ENCODE results near the gene CERS6. TPM values are rescaled to one million over a fixed set of nuclear protein-coding genes. Genes with fewer than 3 reads are reported as not detected.

Gene CERS6
- total RNA-seq, 1 donor from 2014 or later: 30.8 TPM

GRCh38 chr2:168639018-168639417 is 182.9 kb downstream of the CERS6 start:
- Histone ChIP-seq H3K9ac (ENCODE audit: low read depth in 1 of 3, low read length in 3 of 3) (no peak overlapping the region), H3K27ac (ENCODE audit: low read depth, low read length) (no peak overlapping the region), H3K4me3 (ENCODE audit: low read length in 3 of 3) (no peak overlapping the region), H3K4me1 (ENCODE audit: control insufficient read depth in 3 of 3, insufficient read depth in 3 of 3, low read length in 3 of 3) (peaks cover 13 to 20% (median 19%) of the 10 kb centered on the region in 3 donors), H3K36me3 (ENCODE audit: control insufficient read depth in 3 of 3, insufficient read depth in 3 of 3, low read length in 3 of 3) (no peaks in the 10 kb centered on the region), H3K9me3 (ENCODE audit: control insufficient read depth in 3 of 3, low read length in 3 of 3) (peaks cover 0 to 1% (median 0%) of the 10 kb centered on the region in 3 donors), H3K27me3 (ENCODE audit: control insufficient read depth in 3 of 3, insufficient read depth in 3 of 3, low read length in 3 of 3) (no peaks in the 10 kb centered on the region)

GRCh38 chr2:168639441-168639898 is 183.4 kb downstream of the CERS6 start:
- Histone ChIP-seq H3K27ac (ENCODE audit: low read depth, low read length) (peak overlapping the region; percentile 17), H3K36me3 (ENCODE audit: control insufficient read depth in 3 of 3, insufficient read depth in 3 of 3, low read length in 3 of 3) (no peaks in the 10 kb centered on the region), H3K27me3 (ENCODE audit: control insufficient read depth in 3 of 3, insufficient read depth in 3 of 3, low read length in 3 of 3) (no peaks in the 10 kb centered on the region), H3K4me1 (ENCODE audit: control insufficient read depth in 3 of 3, insufficient read depth in 3 of 3, low read length in 3 of 3) (peaks cover 16 to 24% (median 23%) of the 10 kb centered on the region in 3 donors), H3K9ac (ENCODE audit: low read depth in 1 of 3, low read length in 3 of 3) (no peak overlapping the region), H3K4me3 (ENCODE audit: low read length in 3 of 3) (no peak overlapping the region), H3K9me3 (ENCODE audit: control insufficient read depth in 3 of 3, low read length in 3 of 3) (peaks cover 0 to 1% (median 0%) of the 10 kb centered on the region in 3 donors)

- Histone ChIP-seq H3K4me1 (ENCODE audit: control insufficient read depth in 3 of 3, insufficient read depth in 3 of 3, low read length in 3 of 3) (peaks cover 14 to 23% (median 22%) of the 10 kb centered on the region in 3 donors), H3K36me3 (ENCODE audit: control insufficient read depth in 3 of 3, insufficient read depth in 3 of 3, low read length in 3 of 3) (no peaks in the 10 kb centered on the region), H3K9me3 (ENCODE audit: control insufficient read depth in 3 of 3, low read length in 3 of 3) (peaks cover 0 to 1% (median 0%) of the 10 kb centered on the region in 3 donors), H3K4me3 (ENCODE audit: low read length in 3 of 3) (no peak overlapping the region), H3K27me3 (ENCODE audit: control insufficient read depth in 3 of 3, insufficient read depth in 3 of 3, low read length in 3 of 3) (no peaks in the 10 kb centered on the region), H3K9ac (ENCODE audit: low read depth in 1 of 3, low read length in 3 of 3) (no peak overlapping the region), H3K27ac (ENCODE audit: low read depth, low read length) (peak overlapping the region; percentile 17)
These were observed 184.0 kb downstream of the CERS6 start for GRCh38 chr2:168640039-168640438.

- peaks cover 7 to 20% (median 16%) of the 10 kb centered on the region in 3 donors for H3K4me1 ChIP-seq (ENCODE audit: control insufficient read depth in 3 of 3, insufficient read depth in 3 of 3, low read length in 3 of 3)
These were observed 185.6 kb downstream of the CERS6 start for GRCh38 chr2:168641636-168642035.

GRCh38 chr2:168642873-168643272 is 186.8 kb downstream of the CERS6 start:
- no peak overlapping the region for H3K9ac ChIP-seq (ENCODE audit: low read depth in 1 of 3, low read length in 3 of 3)
- no peak overlapping the region for H3K4me3 ChIP-seq (ENCODE audit: low read length in 3 of 3)
- H3K27ac ChIP-seq (ENCODE audit: low read depth, low read length): no peak overlapping the region
- H3K4me1 ChIP-seq (ENCODE audit: control insufficient read depth in 3 of 3, insufficient read depth in 3 of 3, low read length in 3 of 3): peaks cover 7 to 20% (median 16%) of the 10 kb centered on the region in 3 donors
- no peaks in the 10 kb centered on the region for H3K36me3 ChIP-seq (ENCODE audit: control insufficient read depth in 3 of 3, insufficient read depth in 3 of 3, low read length in 3 of 3)
- H3K9me3 ChIP-seq (ENCODE audit: control insufficient read depth in 3 of 3, low read length in 3 of 3): peaks cover 0 to 1% (median 0%) of the 10 kb centered on the region in 3 donors
- H3K27me3 ChIP-seq (ENCODE audit: control insufficient read depth in 3 of 3, insufficient read depth in 3 of 3, low read length in 3 of 3): no peaks in the 10 kb centered on the region

More at GRCh38 chr2:168641636-168642035, 185.6 kb downstream of the CERS6 start:
- Histone ChIP-seq H3K27me3 (ENCODE audit: control insufficient read depth in 3 of 3, insufficient read depth in 3 of 3, low read length in 3 of 3) (no peaks in the 10 kb centered on the region), H3K9me3 (ENCODE audit: control insufficient read depth in 3 of 3, low read length in 3 of 3) (peaks cover 0 to 1% (median 0%) of the 10 kb centered on the region in 3 donors), H3K4me3 (ENCODE audit: low read length in 3 of 3) (no peak overlapping the region), H3K9ac (ENCODE audit: low read depth in 1 of 3, low read length in 3 of 3) (no peak overlapping the region), H3K36me3 (ENCODE audit: control insufficient read depth in 3 of 3, insufficient read depth in 3 of 3, low read length in 3 of 3) (no peaks in the 10 kb centered on the region), H3K27ac (ENCODE audit: low read depth, low read length) (no peak overlapping the region)

- Histone ChIP-seq H3K9me3 (ENCODE audit: control insufficient read depth in 3 of 3, low read length in 3 of 3) (peaks cover 0 to 1% (median 0%) of the 10 kb centered on the region in 3 donors), H3K4me3 (ENCODE audit: low read length in 3 of 3) (no peak overlapping the region), H3K36me3 (ENCODE audit: control insufficient read depth in 3 of 3, insufficient read depth in 3 of 3, low read length in 3 of 3) (no peaks in the 10 kb centered on the region), H3K27me3 (ENCODE audit: control insufficient read depth in 3 of 3, insufficient read depth in 3 of 3, low read length in 3 of 3) (no peaks in the 10 kb centered on the region), H3K4me1 (ENCODE audit: control insufficient read depth in 3 of 3, insufficient read depth in 3 of 3, low read length in 3 of 3) (peaks cover 8 to 19% (median 18%) of the 10 kb centered on the region in 3 donors), H3K27ac (ENCODE audit: low read depth, low read length) (peak overlapping the region; percentile 57), H3K9ac (ENCODE audit: low read depth in 1 of 3, low read length in 3 of 3) (no peak overlapping the region)
These were observed 187.9 kb downstream of the CERS6 start for GRCh38 chr2:168643979-168644378.

GRCh38 chr2:168645696-168646338 is 189.7 kb downstream of the CERS6 start:
- Histone ChIP-seq H3K4me1 (ENCODE audit: control insufficient read depth in 3 of 3, insufficient read depth in 3 of 3, low read length in 3 of 3) (peaks cover 15 to 22% (median 20%) of the 10 kb centered on the region in 3 donors), H3K4me3 (ENCODE audit: low read length in 3 of 3) (no peak overlapping the region), H3K36me3 (ENCODE audit: control insufficient read depth in 3 of 3, insufficient read depth in 3 of 3, low read length in 3 of 3) (no peaks in the 10 kb centered on the region), H3K27ac (ENCODE audit: low read depth, low read length) (no peak overlapping the region), H3K9me3 (ENCODE audit: control insufficient read depth in 3 of 3, low read length in 3 of 3) (peaks cover 0 to 1% (median 0%) of the 10 kb centered on the region in 3 donors), H3K27me3 (ENCODE audit: control insufficient read depth in 3 of 3, insufficient read depth in 3 of 3, low read length in 3 of 3) (no peaks in the 10 kb centered on the region), H3K9ac (ENCODE audit: low read depth in 1 of 3, low read length in 3 of 3) (no peak overlapping the region)

GRCh38 chr2:168649105-168649504 is 193.0 kb downstream of the CERS6 start:
- no peaks in the 10 kb centered on the region for H3K9me3 ChIP-seq (ENCODE audit: control insufficient read depth in 3 of 3, low read length in 3 of 3)
- no peaks in the 10 kb centered on the region for H3K36me3 ChIP-seq (ENCODE audit: control insufficient read depth in 3 of 3, insufficient read depth in 3 of 3, low read length in 3 of 3)
- no peak overlapping the region for H3K27ac ChIP-seq (ENCODE audit: low read depth, low read length)
- no peak overlapping the region for H3K4me3 ChIP-seq (ENCODE audit: low read length in 3 of 3)
- H3K27me3 ChIP-seq (ENCODE audit: control insufficient read depth in 3 of 3, insufficient read depth in 3 of 3, low read length in 3 of 3): no peaks in the 10 kb centered on the region
- H3K9ac ChIP-seq (ENCODE audit: low read depth in 1 of 3, low read length in 3 of 3): no peak overlapping the region
- H3K4me1 ChIP-seq (ENCODE audit: control insufficient read depth in 3 of 3, insufficient read depth in 3 of 3, low read length in 3 of 3): peaks cover 10 to 17% (median 12%) of the 10 kb centered on the region in 3 donors

- Histone ChIP-seq H3K27ac (ENCODE audit: low read depth, low read length) (no peak overlapping the region), H3K9me3 (ENCODE audit: control insufficient read depth in 3 of 3, low read length in 3 of 3) (no peaks in the 10 kb centered on the region), H3K9ac (ENCODE audit: low read depth in 1 of 3, low read length in 3 of 3) (no peak overlapping the region), H3K27me3 (ENCODE audit: control insufficient read depth in 3 of 3, insufficient read depth in 3 of 3, low read length in 3 of 3) (no peaks in the 10 kb centered on the region), H3K4me1 (ENCODE audit: control insufficient read depth in 3 of 3, insufficient read depth in 3 of 3, low read length in 3 of 3) (peaks cover 8 to 12% (median 8%) of the 10 kb centered on the region in 3 donors), H3K36me3 (ENCODE audit: control insufficient read depth in 3 of 3, insufficient read depth in 3 of 3, low read length in 3 of 3) (no peaks in the 10 kb centered on the region), H3K4me3 (ENCODE audit: low read length in 3 of 3) (no peak overlapping the region)
These were observed 193.5 kb downstream of the CERS6 start for GRCh38 chr2:168649562-168649961.

- H3K36me3 ChIP-seq (ENCODE audit: control insufficient read depth in 3 of 3, insufficient read depth in 3 of 3, low read length in 3 of 3): no peaks in the 10 kb centered on the region
- no peak overlapping the region for H3K4me3 ChIP-seq (ENCODE audit: low read length in 3 of 3)
- no peaks in the 10 kb centered on the region for H3K27me3 ChIP-seq (ENCODE audit: control insufficient read depth in 3 of 3, insufficient read depth in 3 of 3, low read length in 3 of 3)
- peaks cover 8 to 12% (median 8%) of the 10 kb centered on the region in 3 donors for H3K4me1 ChIP-seq (ENCODE audit: control insufficient read depth in 3 of 3, insufficient read depth in 3 of 3, low read length in 3 of 3)
- H3K9ac ChIP-seq (ENCODE audit: low read depth in 1 of 3, low read length in 3 of 3): no peak overlapping the region
- H3K27ac ChIP-seq (ENCODE audit: low read depth, low read length): no peak overlapping the region
- no peaks in the 10 kb centered on the region for H3K9me3 ChIP-seq (ENCODE audit: control insufficient read depth in 3 of 3, low read length in 3 of 3)
These were observed 194.1 kb downstream of the CERS6 start for GRCh38 chr2:168650139-168650538.

Data from skeletal muscle tissue (tissue), 4 donors.